Gastrocnemius medialis (tissue), 4 donors: Measurements from ENCODE around the gene ZNF783. TPM values are rescaled to one million over a fixed set of nuclear protein-coding genes. Genes with fewer than 3 reads are reported as not detected.

Experiments
- total RNA-seq, 4 donors: library from RNA; depleted of rRNA; stranded (reverse); fragments of >200 nt; gene quantifications; one replicate each; pipeline versions ENCODE4 v1.1.0 to v1.2.3, GENCODE V29; 2016

Gene ZNF783
- total RNA-seq, 4 donors from 2014 or later: 3.4 to 7.1 (median 5.5) TPM

Other genes with a start within 250 kb of the ZNF783 start
- gene PDIA4, start 233.7 kb upstream of the ZNF783 start, total RNA-seq: 10 to 100 TPM; 10.8 to 19.6 (median 14.2) TPM
- 1 to 10 TPM; 1.9 to 6.1 (median 2.7) TPM for gene ZNF786, start 171.5 kb upstream of the ZNF783 start, total RNA-seq
- 1 to 10 TPM; 1.2 to 3.2 (median 1.5) TPM for gene ZNF425, start 135.9 kb upstream of the ZNF783 start, total RNA-seq
- gene ZNF398, start 114.7 kb upstream of the ZNF783 start, total RNA-seq: 10 to 100 TPM; 12.8 to 19.9 (median 15.0) TPM
- 10 to 100 TPM; 16.8 to 24.1 (median 23.0) TPM for gene ZNF282, start 66.7 kb upstream of the ZNF783 start, total RNA-seq
- 1 to 10 TPM; 3.7 to 7.5 (median 4.7) TPM for gene ZNF212, start 22.5 kb upstream of the ZNF783 start, total RNA-seq
- 10 to 100 TPM in 3 of 4 donors, 1 to 10 TPM in 1; 7.6 to 17.6 (median 15.1) TPM for gene ZNF777, start 198.9 kb downstream of the ZNF783 start, total RNA-seq
- 10 to 100 TPM; 12.4 to 17.4 (median 15.7) TPM for gene ZNF746, start 235.6 kb downstream of the ZNF783 start, total RNA-seq